HepG2 (cell line): Measurements from ENCODE around the gene HAPLN1. TPM values are rescaled to one million over a fixed set of nuclear protein-coding genes. Genes with fewer than 3 reads are reported as not detected.

ENCODE experiments used
- ARID3A ChIP-seq: IDR thresholded peaks from 2 replicates; pipeline ENCODE4 v1.6.1; 2012; ENCODE audit warnings: low read depth, low read length, improper control_type of control experiment
- GZF1 ChIP-seq: sonication (generic); formaldehyde crosslinking; IDR thresholded peaks from 2 replicates; pipeline ENCODE4 v1.5.1; 2020; ENCODE audit warnings: mild to moderate bottlenecking, missing genetic modification reagents
- MED1 ChIP-seq: sonication (generic); formaldehyde crosslinking; IDR thresholded peaks from 2 replicates; pipeline ENCODE4 v1.4.0; 2020; ENCODE audit warnings: missing genetic modification reagents
- MXD1 ChIP-seq: sonication (generic); formaldehyde crosslinking; IDR thresholded peaks from 2 replicates; pipeline ENCODE4 v1.4.0; 2020; ENCODE audit warnings: mild to moderate bottlenecking, missing genetic modification reagents
- NCOA1 ChIP-seq: sonication (generic); formaldehyde crosslinking; IDR thresholded peaks from 2 replicates; pipeline ENCODE4 v1.9.0; 2021; ENCODE audit warnings: missing genetic modification reagents
- SRSF9 ChIP-seq: fragments of 200-400 bp; formaldehyde crosslinking; IDR thresholded peaks from 2 replicates; pipeline ENCODE4 v1.6.1; 2018; ENCODE audit warnings: borderline replicate concordance, mild to moderate bottlenecking, low read depth, low read length; ENCODE audit not compliant: insufficient read depth, poor library complexity, severe bottlenecking
- SYNCRIP ChIP-seq: fragments of 200-400 bp; formaldehyde crosslinking; IDR thresholded peaks from 2 replicates; pipeline ENCODE4 v1.6.1; 2018; ENCODE audit warnings: mild to moderate bottlenecking, low read depth, low read length; ENCODE audit not compliant: insufficient read depth
- TBX2 ChIP-seq: sonication (generic); formaldehyde crosslinking; IDR thresholded peaks from 2 replicates; pipeline ENCODE4 v1.5.0; 2020; ENCODE audit warnings: missing genetic modification reagents, mild to moderate bottlenecking, borderline replicate concordance
- ZKSCAN5 ChIP-seq: sonication (generic); formaldehyde crosslinking; IDR thresholded peaks from 2 replicates; pipeline ENCODE4 v1.5.1; 2020; ENCODE audit warnings: mild to moderate bottlenecking, missing genetic modification reagents
- ZNF33A ChIP-seq: sonication (generic); formaldehyde crosslinking; IDR thresholded peaks from 2 replicates; pipeline ENCODE4 v1.5.1; 2020; ENCODE audit warnings: missing genetic modification reagents, mild to moderate bottlenecking, moderate library complexity, borderline replicate concordance
- ZNF619 ChIP-seq: sonication (generic); formaldehyde crosslinking; IDR thresholded peaks from 2 replicates; pipeline ENCODE4 v1.4.0; 2020; ENCODE audit warnings: mild to moderate bottlenecking, missing genetic modification reagents
- ZNF740 ChIP-seq: sonication (generic); formaldehyde crosslinking; IDR thresholded peaks from 2 replicates; pipeline ENCODE4 v1.4.0; 2020; ENCODE audit warnings: missing genetic modification reagents
- ZNF790 ChIP-seq: sonication (generic); formaldehyde crosslinking; IDR thresholded peaks from 2 replicates; pipeline ENCODE4 v1.8.0; 2022; ENCODE audit warnings: missing genetic modification reagents, mild to moderate bottlenecking, borderline replicate concordance
- ZNF816 ChIP-seq: sonication (generic); formaldehyde crosslinking; IDR thresholded peaks from 2 replicates; pipeline ENCODE4 v1.8.0; 2022; ENCODE audit warnings: missing genetic modification reagents, mild to moderate bottlenecking, borderline replicate concordance
- polyA plus RNA-seq, 8 experiments: library from polyadenylated mRNA; depleted of rRNA in 3 of 8; stranded (reverse) in 7 of 8; unstranded in 1 of 8; fragments of >200 nt; fragmentation: Illumina TruSeq in 4 of 8; extraction: Trizol in 4 of 8; gene quantifications; 2 replicates each; pipeline versions ENCODE4 v1.2.1 to v1.2.3, GENCODE V29; 2011 to 2016; ENCODE audit warnings: low read depth in 4 of 8, missing spikeins in 1 of 8, mixed read lengths in 1 of 8; ENCODE audit not compliant: insufficient read depth in 1 of 8
- total RNA-seq, 5 experiments: library from RNA; depleted of rRNA; stranded (reverse); fragments of >200 nt; fragmentation: Illumina TruSeq; extraction: Trizol; gene quantifications; 2 replicates each; pipeline ENCODE4 v1.2.3, GENCODE V29; 2016; ENCODE audit warnings: low read depth in 1 of 5

The HAPLN1 gene
- total and polyA plus RNA-seq, 2 of the 13 experiments (the other 11 are each of a cell fraction or from before 2014, with no cell fraction given): not detected

GRCh38 chr5:83711982-83712601 is 8.6 kb downstream of the HAPLN1 start (continued):
- no peak for TF ChIP-seq ZKSCAN5 (CRISPR knock-in tag)
- TF ChIP-seq ZNF816 (CRISPR knock-in tag): no peak
- no peak for TF ChIP-seq SYNCRIP
- TF ChIP-seq ZNF790 (CRISPR knock-in tag): no peak
- no peak for TF ChIP-seq MED1
- TF ChIP-seq SRSF9: no peak
- peak; percentile 43; the same call in 1 of the 2 replicates for TF ChIP-seq ARID3A
- no peak for TF ChIP-seq GZF1 (CRISPR knock-in tag)
- no peak for TF ChIP-seq TBX2 (CRISPR knock-in tag)
- no peak for TF ChIP-seq ZNF33A
- no peak for TF ChIP-seq ZNF619 (CRISPR knock-in tag)
- no peak for TF ChIP-seq ZNF740
- TF ChIP-seq MXD1 (CRISPR knock-in tag): no peak
- TF ChIP-seq NCOA1: no peak
